ENCODE data around the gene L3MBTL4. TPM values are rescaled to one million over a fixed set of nuclear protein-coding genes. Genes with fewer than 3 reads are reported as not detected.

The L3MBTL4 gene
- total RNA-seq, 1 donor: 0.36 TPM

DNA sequence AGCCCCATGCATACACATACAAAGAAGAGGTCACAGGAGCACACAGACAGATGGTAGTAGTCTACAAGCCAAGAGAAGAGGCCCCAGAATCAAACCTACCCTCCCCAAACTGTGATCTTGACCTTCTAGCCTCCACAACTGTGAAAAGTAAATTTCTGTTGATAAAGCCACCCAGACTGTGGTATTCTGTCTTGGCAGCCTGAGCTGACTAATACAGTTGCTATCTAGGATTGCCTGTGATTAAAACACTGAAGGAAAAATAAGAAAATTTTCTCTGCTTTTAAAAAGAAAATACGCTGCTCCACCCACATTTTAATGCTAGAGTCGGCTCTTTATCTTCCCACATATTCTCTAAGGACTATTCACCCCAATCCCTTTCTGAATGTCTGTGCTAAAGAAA, 375.7 kb downstream of the L3MBTL4 start:
- Histone ChIP-seq H2AFZ (ENCODE audit: low read length) (no peak overlapping the region), H3K27me3 (ENCODE audit: insufficient read depth, low read length) (no peaks in the 10 kb centered on the region), H3K79me2 (ENCODE audit: insufficient read depth, low read length) (no peaks in the 10 kb centered on the region), H3K4me3 (ENCODE audit: insufficient read depth, low read length) (no peak overlapping the region), H3K9me3 (ENCODE audit: low read depth, low read length) (no peaks in the 10 kb centered on the region), H3K27ac (ENCODE audit: low read depth, low read length) (no peak overlapping the region), H3K4me1 (ENCODE audit: insufficient read depth, low read length) (no peaks in the 10 kb centered on the region), H3K4me2 (ENCODE audit: insufficient read depth, low read length) (no peak overlapping the region), H3K36me3 (ENCODE audit: insufficient read depth, low read length) (no peaks in the 10 kb centered on the region), H4K20me1 (ENCODE audit: insufficient read depth, low read length) (no peaks in the 10 kb centered on the region)
- no peak for DNase-seq (ENCODE audit: insufficient read length, low spot score, missing footprints)
- TF ChIP-seq, protein P1, sequence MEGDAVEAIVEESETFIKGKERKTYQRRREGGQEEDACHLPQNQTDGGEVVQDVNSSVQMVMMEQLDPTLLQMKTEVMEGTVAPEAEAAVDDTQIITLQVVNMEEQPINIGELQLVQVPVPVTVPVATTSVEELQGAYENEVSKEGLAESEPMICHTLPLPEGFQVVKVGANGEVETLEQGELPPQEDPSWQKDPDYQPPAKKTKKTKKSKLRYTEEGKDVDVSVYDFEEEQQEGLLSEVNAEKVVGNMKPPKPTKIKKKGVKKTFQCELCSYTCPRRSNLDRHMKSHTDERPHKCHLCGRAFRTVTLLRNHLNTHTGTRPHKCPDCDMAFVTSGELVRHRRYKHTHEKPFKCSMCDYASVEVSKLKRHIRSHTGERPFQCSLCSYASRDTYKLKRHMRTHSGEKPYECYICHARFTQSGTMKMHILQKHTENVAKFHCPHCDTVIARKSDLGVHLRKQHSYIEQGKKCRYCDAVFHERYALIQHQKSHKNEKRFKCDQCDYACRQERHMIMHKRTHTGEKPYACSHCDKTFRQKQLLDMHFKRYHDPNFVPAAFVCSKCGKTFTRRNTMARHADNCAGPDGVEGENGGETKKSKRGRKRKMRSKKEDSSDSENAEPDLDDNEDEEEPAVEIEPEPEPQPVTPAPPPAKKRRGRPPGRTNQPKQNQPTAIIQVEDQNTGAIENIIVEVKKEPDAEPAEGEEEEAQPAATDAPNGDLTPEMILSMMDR (IDR thresholded peaks at IDR 0.05; ENCODE audit: extremely low read depth, low read depth, low read length): no peak

DNA sequence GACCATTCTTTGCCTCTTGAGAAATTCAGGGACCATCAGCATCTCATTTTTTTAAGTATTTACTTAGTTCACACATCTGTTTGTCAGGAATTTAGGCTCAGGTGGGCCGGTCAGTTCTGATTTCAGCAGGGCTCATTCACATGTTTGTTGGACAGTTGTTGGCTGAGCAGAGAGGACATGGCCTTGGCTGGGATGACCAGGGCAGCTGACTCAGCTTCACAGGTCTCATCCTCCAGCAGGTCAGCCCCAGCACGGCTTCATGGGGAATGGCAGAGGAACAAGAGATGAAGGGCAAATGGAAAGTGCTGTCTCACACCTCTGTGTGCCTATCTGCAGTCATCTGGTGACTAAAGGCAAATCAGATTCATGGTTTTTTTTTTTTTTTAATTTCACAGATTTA, 383.3 kb downstream of the L3MBTL4 start:
- TF ChIP-seq, protein P1 (IDR thresholded peaks at IDR 0.05; ENCODE audit: extremely low read depth, low read depth, low read length): no peak
- Histone ChIP-seq H3K4me3 (ENCODE audit: insufficient read depth, low read length) (no peak overlapping the region), H3K4me1 (ENCODE audit: insufficient read depth, low read length) (no peaks in the 10 kb centered on the region), H3K27ac (ENCODE audit: low read depth, low read length) (no peak overlapping the region), H2AFZ (ENCODE audit: low read length) (no peak overlapping the region), H3K27me3 (ENCODE audit: insufficient read depth, low read length) (no peaks in the 10 kb centered on the region), H3K4me2 (ENCODE audit: insufficient read depth, low read length) (no peak overlapping the region), H3K9me3 (ENCODE audit: low read depth, low read length) (no peaks in the 10 kb centered on the region), H4K20me1 (ENCODE audit: insufficient read depth, low read length) (no peaks in the 10 kb centered on the region), H3K79me2 (ENCODE audit: insufficient read depth, low read length) (no peaks in the 10 kb centered on the region), H3K36me3 (ENCODE audit: insufficient read depth, low read length) (no peaks in the 10 kb centered on the region)
- DNase-seq (ENCODE audit: insufficient read length, low spot score, missing footprints): no peak

DNA sequence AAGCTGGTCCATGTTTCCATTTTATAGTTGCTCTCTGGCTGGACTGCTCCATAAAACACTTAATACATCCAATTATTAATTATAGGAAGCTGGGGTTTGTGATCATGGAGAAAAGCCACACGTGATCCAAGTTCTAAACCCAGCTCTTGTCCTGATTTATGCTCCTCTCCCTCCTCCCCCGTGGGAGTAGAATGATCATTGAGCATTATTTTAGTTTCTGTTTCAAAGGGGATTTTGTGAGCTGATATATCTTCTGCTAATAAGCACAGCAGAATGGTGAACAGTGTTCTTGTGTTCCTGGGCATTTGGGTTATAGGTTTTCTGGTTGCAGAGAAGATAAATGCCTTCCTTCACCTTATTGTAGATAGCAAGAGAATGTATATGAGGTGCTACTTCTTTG, 383.7 kb downstream of the L3MBTL4 start:
- Histone ChIP-seq H3K4me1 (ENCODE audit: insufficient read depth, low read length) (no peaks in the 10 kb centered on the region), H3K4me2 (ENCODE audit: insufficient read depth, low read length) (peak overlapping the region; percentile 4), H3K79me2 (ENCODE audit: insufficient read depth, low read length) (no peaks in the 10 kb centered on the region), H4K20me1 (ENCODE audit: insufficient read depth, low read length) (no peaks in the 10 kb centered on the region), H3K9me3 (ENCODE audit: low read depth, low read length) (no peaks in the 10 kb centered on the region), H3K27ac (ENCODE audit: low read depth, low read length) (no peak overlapping the region), H3K4me3 (ENCODE audit: insufficient read depth, low read length) (no peak overlapping the region), H3K36me3 (ENCODE audit: insufficient read depth, low read length) (no peaks in the 10 kb centered on the region), H2AFZ (ENCODE audit: low read length) (no peak overlapping the region), H3K27me3 (ENCODE audit: insufficient read depth, low read length) (no peaks in the 10 kb centered on the region)
- DNase-seq (ENCODE audit: insufficient read length, low spot score, missing footprints): no peak
- TF ChIP-seq, protein P1 (IDR thresholded peaks at IDR 0.05; ENCODE audit: extremely low read depth, low read depth, low read length): no peak

DNA sequence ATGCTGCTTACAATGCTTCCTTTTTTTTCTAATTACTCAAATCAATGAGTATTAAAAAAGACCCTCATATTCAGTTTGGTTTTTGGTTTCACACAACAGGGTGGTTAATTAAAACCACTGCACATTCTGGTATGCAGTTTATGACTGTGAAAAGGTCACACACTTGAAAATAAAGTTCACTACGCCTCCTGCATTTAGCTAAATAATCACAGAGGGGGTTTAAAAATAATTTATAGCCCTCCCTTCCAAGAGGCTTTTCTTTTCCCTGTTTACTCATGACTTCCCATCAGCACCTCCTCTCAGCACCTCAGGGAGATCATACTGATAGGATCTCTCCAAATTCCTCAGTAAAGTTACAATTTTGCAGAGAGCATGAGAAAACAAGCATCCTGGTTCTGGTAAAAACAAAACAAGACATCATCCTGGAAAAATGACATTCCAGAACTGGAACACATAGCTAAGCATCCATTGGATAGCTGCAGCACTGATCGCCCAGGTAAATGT, 389.9 kb downstream of the L3MBTL4 start:
- H3K4me3 ChIP-seq (ENCODE audit: insufficient read depth, low read length): no peak overlapping the region
- H3K36me3 ChIP-seq (ENCODE audit: insufficient read depth, low read length): no peaks in the 10 kb centered on the region
- no peak overlapping the region for H3K4me2 ChIP-seq (ENCODE audit: insufficient read depth, low read length)

More for the DNA sequence above, 389.9 kb downstream of the L3MBTL4 start:
- H3K27ac ChIP-seq (ENCODE audit: low read depth, low read length): no peak overlapping the region
- H3K9me3 ChIP-seq (ENCODE audit: low read depth, low read length): no peaks in the 10 kb centered on the region
- H3K27me3 ChIP-seq (ENCODE audit: insufficient read depth, low read length): no peaks in the 10 kb centered on the region
- TF ChIP-seq, protein P1 (IDR thresholded peaks at IDR 0.05; ENCODE audit: extremely low read depth, low read depth, low read length): no peak
- no peaks in the 10 kb centered on the region for H3K79me2 ChIP-seq (ENCODE audit: insufficient read depth, low read length)
- DNase-seq (ENCODE audit: insufficient read length, low spot score, missing footprints): peak; percentile 38
- H3K4me1 ChIP-seq (ENCODE audit: insufficient read depth, low read length): no peaks in the 10 kb centered on the region
- no peaks in the 10 kb centered on the region for H4K20me1 ChIP-seq (ENCODE audit: insufficient read depth, low read length)
- H2AFZ ChIP-seq (ENCODE audit: low read length): no peak overlapping the region

Data from osteoblast (primary cell).